H1 (cell line): Measurements from ENCODE around the gene DTWD2.

ENCODE experiments used
- POLR2AphosphoS5 ChIP-seq: IDR thresholded peaks from 2 replicates; pipeline ENCODE4 v1.6.1; 2011; ENCODE audit warnings: low read depth, low read length
- SIN3A ChIP-seq, 2 experiments: IDR thresholded peaks in 1 of 2; conservative IDR thresholded peaks in 1 of 2; 2 replicates each; pipeline ENCODE4 v1.6.1; 2011 to 2012; ENCODE audit warnings: low read length in 2 of 2, improper control_type of control experiment in 1 of 2, low read depth in 1 of 2, mild to moderate bottlenecking in 1 of 2

DNA sequence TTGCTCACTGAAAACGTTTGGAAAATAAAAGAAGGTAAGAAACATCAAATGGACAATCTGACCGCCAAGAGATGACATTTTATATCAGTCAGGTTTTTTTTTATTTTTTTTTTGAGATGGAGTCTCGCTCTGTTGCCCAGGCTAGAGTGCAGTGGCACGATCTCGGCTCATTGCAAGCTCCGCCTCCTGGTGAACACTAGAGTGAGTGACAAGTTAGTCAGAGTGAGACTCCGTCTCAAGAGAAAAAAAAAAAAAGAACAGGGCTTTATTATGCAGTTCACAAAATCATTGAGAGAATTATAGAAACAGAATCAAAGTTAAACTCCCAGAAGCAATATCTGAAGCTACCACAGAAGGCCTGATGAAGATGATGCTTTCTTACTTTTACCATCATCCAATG, 70.1 kb downstream of the DTWD2 start:
- TF ChIP-seq POLR2AphosphoS5 (no peak), SIN3A (conservative IDR thresholded peaks at IDR 0.05 in 1 of 2, IDR thresholded peaks at IDR 0.05 in 1 of 2; ENCODE audit: low read depth in 1 of 2, low read length in 2 of 2) (no peak)
